HG02642 (cell line): ENCODE measurements around the gene CCT7.

Experiments
- ATAC-seq: cut with Tn5 transposase; IDR thresholded peaks from one replicate; pipeline ENCODE4 v1.9.1; 2021; ENCODE audit warnings: mild to moderate bottlenecking; ENCODE audit not compliant: unreplicated experiment, poor library complexity

The CCT7 gene

DNA sequence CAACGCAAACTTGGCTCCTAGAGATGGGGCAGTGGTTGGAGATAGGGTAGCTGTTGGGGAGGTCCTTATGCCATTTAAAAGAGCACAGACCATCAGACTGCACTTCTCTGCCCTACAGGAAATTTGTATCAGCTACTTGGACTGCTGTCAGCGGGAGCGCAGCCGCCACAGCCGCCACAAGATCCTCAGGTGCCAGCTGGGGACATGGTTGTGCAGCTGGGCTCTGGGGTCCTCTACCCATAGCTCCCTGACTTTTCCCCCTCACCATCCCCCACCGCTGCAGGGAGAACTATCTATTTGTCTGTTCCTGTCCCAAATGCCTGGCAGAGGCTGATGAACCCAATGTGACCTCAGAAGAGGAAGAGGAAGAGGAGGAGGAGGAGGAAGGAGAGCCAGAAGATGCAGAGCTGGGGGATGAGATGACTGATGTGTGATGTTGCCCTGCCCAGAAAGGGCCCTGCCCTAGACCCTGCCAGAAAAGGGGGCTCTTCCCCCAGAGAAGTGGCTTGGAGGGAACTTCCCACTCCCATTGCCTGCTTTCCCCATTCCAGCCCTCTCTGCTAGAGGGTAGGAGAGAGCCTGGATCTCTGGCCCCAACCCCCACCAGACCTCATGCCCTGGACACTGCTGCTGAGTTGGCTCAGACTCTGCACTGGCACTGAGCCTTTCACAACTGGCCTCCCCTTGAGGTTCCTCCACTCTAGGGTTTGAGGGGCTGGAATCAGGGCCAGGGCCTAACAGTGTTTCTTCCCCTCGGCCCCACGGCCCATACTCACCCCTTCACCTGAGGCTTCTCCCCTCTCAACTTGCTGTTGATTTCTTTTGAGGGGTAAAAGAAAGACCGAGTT, 8.4 kb upstream of the CCT7 start:
- ATAC-seq = no peak

- ATAC-seq = no peak
These were observed 7.0 kb upstream of the CCT7 start for GRCh38 chr2:73227086-73227485.

DNA sequence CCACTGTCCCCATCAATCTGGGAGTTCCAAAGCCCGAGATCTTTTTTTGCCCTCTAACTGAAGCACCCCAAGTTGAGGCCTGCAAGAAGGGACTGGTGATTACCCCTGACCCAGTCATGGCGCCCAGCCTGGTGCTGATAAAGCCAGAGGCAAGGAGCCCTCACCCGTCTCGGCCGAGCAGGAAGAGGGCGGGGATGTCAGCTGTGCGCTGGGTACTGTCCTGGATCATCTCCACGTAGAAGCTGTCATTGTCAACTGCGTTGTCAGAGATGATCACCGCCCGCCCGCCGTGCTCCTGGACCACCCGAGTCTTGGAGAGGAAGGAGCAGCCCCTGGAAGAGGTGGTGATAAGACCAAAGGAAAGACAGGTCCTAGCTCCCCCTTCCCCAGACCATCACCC, 5.5 kb upstream of the CCT7 start:
- ATAC-seq = no peak

DNA sequence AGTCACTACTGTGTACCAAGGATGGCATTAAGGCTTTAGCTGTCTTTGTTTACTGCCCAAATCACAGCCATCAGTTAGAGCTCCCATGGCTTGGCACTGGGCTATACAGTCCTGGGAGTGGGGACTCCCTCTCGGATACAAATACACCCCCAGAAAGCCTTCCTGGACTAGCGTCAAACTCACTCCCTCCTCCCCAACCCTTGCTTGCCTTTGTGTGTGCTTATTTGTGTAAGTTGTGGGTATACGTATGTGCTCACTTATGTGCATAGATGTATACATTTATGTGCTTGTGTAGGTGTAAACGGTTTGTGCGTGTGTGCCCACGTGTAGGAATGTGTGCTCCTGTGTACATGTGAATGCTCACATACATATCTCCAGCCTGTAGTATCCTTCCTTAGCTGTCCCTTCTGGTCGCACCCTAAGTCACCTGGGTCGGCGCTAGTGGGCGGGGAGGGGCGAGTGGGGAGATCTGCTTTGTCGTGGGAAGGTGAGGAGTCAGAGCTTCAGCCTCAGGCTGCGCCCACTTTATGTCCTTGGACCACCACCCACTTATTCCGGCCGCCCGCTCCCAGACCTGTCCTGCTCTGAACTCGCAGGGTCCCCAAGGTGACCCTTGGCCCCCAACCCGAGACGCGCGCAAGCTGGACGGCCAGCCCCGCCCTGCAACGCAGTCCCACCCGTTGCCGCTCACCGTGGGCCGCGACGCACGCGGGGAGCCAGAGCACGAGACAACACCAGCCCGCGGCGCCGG, 1.5 kb upstream of the CCT7 start:
- peak; percentile 14 for ATAC-seq

DNA sequence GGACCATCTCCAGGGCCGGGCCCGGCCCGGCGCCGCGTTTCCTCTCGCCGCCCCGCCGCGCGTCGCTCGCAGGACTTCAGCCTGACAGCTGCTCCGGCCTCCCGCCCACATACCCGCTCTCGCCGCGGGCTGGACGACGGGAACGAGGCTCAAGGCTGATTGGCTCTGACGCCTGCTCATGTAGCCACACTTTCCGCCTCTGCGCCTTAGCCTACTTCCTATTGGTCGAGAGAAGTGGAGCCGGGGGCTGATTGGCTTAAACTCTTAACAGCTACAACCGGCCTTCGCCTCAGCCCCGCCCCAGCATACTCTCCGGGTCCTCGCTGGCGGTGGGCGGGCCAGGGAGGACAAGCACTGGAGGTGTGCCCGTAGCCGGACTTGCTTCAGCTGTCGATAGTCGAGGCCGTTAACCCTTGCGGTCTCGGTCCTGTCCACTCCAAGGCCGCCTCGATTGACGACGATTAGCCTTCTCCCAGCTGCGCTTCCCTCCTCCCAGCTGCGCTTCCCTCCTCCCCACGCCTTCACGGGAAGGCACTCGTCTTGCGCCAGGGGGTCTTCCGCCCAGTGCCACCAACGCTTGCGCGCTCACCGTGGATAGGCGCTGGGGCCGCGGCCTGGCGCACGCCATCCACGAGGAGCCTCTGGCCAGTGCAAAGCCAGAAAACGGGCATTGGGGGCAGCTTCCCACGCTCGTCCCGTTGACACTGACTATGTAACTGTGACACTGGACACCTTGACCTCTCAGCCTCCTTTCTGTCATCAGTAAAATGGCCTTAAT, 765 bp upstream of the CCT7 start, which contains the start of gene PRADC1:
PRADC1 (minus strand) TSS at position 86 of the 778 bp plus-strand sequence; CDS start at position 7, 79 bp downstream.
- ATAC-seq = peak; percentile 93

DNA sequence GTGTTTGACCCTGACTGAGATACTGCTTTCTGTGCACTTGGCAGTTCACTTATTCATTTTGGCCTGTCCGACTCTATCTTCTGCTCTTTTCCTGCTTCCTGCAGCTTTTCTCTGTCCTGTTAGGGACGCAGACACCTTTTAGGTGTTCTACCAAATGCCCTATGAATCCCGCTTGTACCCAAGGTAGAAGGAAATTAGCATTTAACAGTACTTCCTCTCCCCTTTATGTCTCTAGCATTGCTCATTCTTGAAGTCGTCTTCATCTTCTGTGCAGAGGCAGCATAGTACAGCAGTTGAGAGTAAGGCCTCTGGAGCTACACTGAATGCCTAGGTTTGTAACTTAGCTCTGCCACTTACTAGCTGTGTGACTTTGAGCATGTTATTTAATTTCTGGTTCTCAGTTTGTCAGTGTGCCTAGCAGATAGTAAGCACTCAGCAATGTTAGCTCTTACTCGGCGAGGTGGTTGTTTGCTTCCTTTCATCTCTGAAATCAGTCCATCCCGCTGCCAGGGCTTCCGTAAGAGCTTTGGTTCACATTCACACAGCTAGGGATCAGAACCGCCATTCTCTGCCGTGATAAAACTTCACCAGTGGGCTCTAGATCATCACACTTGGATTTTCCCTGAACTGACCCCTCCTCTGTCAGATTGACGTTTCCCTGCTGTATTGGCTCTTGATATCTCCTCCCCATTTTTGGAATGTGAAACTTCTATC, 1.4 kb downstream of the CCT7 start:
- ATAC-seq = no peak

- ATAC-seq = no peak
These were observed 3.1 kb downstream of the CCT7 start for GRCh38 chr2:73237168-73237567.

GRCh38 chr2:73238149-73238548, 4.0 kb downstream of the CCT7 start:
- ATAC-seq = no peak

GRCh38 chr2:73238976-73239375, 4.9 kb downstream of the CCT7 start:
- no peak for ATAC-seq

DNA sequence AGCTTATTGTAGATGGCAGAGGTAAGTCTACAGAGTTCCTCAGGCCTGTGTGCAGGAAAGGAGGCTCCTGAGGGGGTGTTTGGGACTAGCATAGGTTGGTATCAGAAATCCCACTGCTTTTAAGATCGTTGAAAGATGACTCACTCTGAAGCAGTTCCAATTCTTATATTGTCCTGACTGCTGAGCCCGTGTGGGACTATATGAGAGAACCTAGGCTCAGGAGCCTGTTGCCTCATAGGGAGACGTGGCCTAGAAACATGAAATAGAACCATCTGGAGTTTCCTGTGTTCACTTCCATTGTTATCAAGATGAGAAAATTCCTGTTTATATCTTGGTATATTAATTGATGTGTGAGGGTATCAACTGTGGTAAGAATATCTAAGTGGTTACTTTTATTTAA, 5.7 kb downstream of the CCT7 start:
- ATAC-seq = no peak

GRCh38 chr2:73243884-73244570, 9.9 kb downstream of the CCT7 start:
- ATAC-seq = no peak

- no peak for ATAC-seq
These were observed 10.5 kb downstream of the CCT7 start for GRCh38 chr2:73244580-73244979.

DNA sequence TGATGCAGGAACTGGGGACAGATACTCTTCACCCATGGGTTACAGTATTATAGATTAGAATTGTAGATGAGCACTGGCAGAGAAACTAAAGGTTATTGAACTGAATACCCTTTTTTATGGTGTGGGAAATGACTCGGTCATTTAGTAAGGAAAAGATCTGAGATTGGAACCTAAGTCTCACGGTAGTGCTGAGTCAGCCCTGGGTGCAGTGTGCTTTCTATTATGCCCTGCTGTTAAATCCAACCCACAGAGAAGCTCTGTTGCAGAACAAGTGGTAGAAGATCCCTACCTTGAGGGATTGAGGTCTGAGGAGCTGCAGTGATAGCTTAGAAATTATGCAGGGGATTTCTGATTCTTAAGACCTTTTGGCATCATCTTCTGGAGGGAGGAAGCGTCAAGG, 12.7 kb downstream of the CCT7 start:
- ATAC-seq = no peak

DNA sequence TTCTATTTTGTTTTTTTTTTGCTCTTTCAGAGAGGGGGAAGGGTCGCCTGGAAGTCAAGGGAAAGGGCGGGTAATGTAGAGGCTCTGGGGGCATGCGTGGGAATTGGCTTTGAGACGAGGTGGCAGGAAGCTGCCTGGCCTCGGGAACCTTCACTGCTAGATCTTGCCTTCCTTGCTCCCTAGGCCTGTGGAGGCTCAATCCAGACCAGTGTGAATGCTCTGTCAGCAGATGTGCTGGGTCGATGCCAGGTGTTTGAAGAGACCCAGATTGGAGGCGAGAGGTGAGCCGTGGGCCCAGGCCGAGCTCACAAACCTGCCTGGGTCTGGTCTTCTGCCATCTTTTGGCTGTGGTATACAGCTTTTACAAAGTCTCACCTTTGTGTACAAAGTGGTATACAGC, 15.5 kb downstream of the CCT7 start:
- no peak for ATAC-seq

DNA sequence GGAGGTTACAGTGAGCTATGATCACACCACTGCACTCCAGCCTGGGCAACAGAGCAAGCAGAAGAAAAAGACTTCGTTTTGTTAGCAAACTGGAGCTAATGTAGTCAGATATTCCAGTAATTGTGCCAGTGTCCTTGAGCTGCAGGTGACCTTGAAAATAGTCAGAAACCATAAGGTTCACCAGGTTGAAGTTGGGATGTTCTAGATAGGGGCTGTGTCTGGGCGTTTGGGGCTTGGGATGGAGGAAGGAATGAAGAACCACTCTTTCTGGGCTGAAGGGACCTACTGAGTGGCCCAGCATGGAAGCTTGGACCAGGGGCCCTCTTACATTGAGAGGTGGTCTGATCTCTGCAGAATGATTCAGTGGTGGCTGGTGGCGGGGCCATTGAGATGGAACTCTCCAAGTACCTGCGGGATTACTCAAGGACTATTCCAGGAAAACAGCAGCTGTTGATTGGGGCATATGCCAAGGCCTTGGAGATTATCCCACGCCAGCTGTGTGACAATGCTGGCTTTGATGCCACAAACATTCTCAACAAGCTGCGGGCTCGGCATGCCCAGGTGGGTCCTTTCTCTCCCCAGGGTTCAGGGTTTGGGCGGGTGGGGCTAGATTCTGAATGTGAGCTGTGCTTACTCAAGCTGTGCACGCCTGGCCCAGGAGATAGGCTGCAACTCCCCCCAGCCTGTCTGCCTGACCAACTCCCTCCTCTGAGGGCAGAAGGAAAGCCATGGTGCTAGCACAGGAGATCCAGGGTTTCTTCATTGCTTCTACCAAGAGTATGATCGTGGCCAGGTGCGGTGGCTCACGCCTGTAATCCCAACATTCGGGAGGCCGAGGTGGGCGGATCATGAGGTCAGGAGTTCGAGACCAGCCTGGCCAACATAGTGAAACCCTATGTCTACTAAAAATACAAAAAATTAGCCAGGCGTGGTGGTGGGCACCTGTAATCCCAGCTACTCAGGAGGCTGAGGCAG, 17.1 kb downstream of the CCT7 start:
- no peak for ATAC-seq

GRCh38 chr2:73252238-73253027, 18.3 kb downstream of the CCT7 start:
- no peak for ATAC-seq

GRCh38 chr2:73253400-73253799, 19.3 kb downstream of the CCT7 start:
- ATAC-seq = no peak

DNA sequence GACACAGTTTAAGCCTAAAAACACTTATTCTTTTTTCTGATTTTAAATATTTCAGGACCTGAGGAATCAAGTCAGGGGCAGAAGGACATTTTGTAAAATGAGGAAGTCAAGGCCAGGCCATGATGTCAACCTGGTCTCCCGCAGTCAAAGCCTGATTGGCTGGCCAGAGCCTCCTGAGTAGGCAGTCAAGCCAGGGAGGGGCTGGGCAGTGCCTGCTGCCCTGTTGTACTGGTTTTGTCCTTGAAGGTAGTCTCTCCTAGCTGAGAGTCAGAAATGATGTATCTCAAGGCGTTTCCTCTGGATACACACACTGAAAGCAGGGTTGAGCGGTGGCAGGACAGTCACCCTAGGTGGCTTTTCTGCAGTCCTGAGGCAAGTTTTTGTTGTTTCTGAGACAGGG, 19.8 kb downstream of the CCT7 start:
- no peak for ATAC-seq
